ENCODE data around the gene ABCG5. TPM values are rescaled to one million over a fixed set of nuclear protein-coding genes. Genes with fewer than 3 reads are reported as not detected.

The ABCG5 gene
- total and polyA plus RNA-seq, 2 of the 4 experiments (the other 2 are of a cell fraction): not detected

DNA sequence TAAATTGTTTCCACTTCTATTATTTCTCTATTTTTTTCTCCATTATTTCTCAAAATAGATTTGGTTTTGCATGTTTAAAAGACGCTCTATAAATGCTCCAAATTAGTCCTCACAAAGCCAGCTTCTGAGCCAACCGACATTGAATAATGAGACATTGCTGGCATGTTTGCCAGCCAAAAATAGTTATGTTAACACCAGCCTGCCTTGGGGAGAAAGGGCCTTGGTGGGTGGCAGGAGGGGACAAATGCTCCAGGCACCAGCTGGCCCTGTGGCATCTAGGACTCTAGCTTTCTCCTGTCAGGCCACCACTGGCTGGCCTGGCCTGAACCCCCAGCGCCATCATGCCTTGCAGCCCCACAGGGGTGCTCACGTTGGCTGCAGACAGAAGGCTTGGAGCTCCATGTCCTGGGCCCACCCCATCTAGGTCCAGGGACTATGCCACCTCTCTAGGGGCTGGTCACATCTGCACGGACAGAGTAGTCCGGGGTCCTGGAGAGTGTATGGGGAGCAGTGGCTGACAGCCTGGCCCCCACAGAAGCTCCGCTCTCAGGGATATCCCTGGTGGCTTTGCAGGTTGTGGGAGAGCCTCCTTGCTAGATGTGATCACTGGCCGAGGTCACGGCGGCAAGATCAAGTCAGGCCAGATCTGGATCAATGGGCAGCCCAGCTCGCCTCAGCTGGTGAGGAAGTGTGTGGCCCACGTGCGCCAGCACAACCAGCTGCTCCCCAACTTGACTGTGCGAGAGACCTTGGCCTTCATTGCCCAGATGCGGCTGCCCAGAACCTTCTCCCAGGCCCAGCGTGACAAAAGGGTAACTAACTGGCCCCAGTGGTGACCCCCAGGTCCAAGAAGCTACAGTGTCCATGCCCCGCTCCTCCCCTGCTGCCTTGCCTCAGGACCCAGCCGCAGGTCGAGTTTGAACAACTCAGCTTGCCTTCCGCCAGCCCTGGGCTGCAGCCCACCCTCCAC is 12.7 kb upstream of the ABCG5 start:
- Histone ChIP-seq H3K36me3 (ENCODE audit: control insufficient read depth, insufficient read depth, low read length) (no peaks in the 10 kb centered on the region), H3K9me3 (ENCODE audit: control insufficient read depth, insufficient read depth, low read length) (no peaks in the 10 kb centered on the region), H4K8ac (ENCODE audit: low read depth in 2 of 2, low read length in 2 of 2) (no peak overlapping the region), H3K14ac (replicated peaks; ENCODE audit: low read depth, low read length) (no peak overlapping the region), H2AK5ac (ENCODE audit: low read depth, low read length) (no peak overlapping the region), H3K27me3 (ENCODE audit: control insufficient read depth, insufficient read depth, low read length) (peaks cover 39% of the 10 kb centered on the region), H2BK15ac (ENCODE audit: low read depth, low read length) (no peak overlapping the region), H3K18ac (ENCODE audit: low read depth, low read length) (no peak overlapping the region), H2AK9ac (replicated peaks; ENCODE audit: low read depth, low read length, poor library complexity) (no peak overlapping the region), H3K27ac (ENCODE audit: insufficient read depth, low read length) (no peak overlapping the region), H3K4me2 (ENCODE audit: low read depth, low read length) (no peak overlapping the region), H3K9ac (ENCODE audit: low read depth, low read length) (no peak overlapping the region), H3K4ac (ENCODE audit: low read depth, low read length) (no peak overlapping the region), H3K4me3 (ENCODE audit: insufficient read depth, low read depth, low read length) (no peak overlapping the region), H2BK5ac (ENCODE audit: low read depth, low read length, poor library complexity, severe bottlenecking) (no peak overlapping the region), H4K5ac (ENCODE audit: low read depth, low read length) (no peak overlapping the region), H3K9me1 (ENCODE audit: insufficient read depth, low read length) (no peaks in the 10 kb centered on the region), H3K56ac (ENCODE audit: extremely low read depth, insufficient read depth, low read length) (no peak overlapping the region), H3K4me1 (ENCODE audit: control insufficient read depth, insufficient read depth, low read length) (no peaks in the 10 kb centered on the region), H2AFZ (replicated peaks; ENCODE audit: low read length, poor library complexity) (no peak overlapping the region), H3K23ac (ENCODE audit: low read depth, low read length) (no peak overlapping the region), H2BK20ac (ENCODE audit: low read depth, low read length) (no peak overlapping the region), H4K91ac (ENCODE audit: insufficient read depth, low read depth, low read length) (no peak overlapping the region), H4K20me1 (ENCODE audit: insufficient read depth, low read length) (no peaks in the 10 kb centered on the region), H2BK120ac (ENCODE audit: low read depth, low read length) (no peak overlapping the region), H3K79me1 (ENCODE audit: low read depth in 1 of 2, low read length in 2 of 2) (no peaks in the 10 kb centered on the region)
- DNase-seq (no peak), ATAC-seq (ENCODE audit: low read depth) (no peak)
- CTCF ChIA-PET: no interaction called here
- WGBS, 2 experiments (ENCODE audit: extremely low coverage in 2 of 2, insufficient read length in 1 of 2): 75% methylated on average over 5 of the region's 20 CpGs; no CpG with 5 or more reads in 1 of the 2 experiments
- dilution Hi-C loops (cut with HindIII; ENCODE audit: low sequenced_read_pairs, unreplicated experiment): no loop called here
- BruUV-seq (replicated peaks): no TSS peak
- intact Hi-C loops (cut with micrococcal nuclease): no loop called here
- no peak for TF ChIP-seq MAFK (IDR thresholded peaks at IDR 0.05; ENCODE audit: low read depth, low read length)
- in situ Hi-C loops (cut with MboI; ENCODE audit: low sequenced_read_pairs): no loop called here
- POLR2A ChIA-PET (ENCODE audit: unreplicated experiment): no interaction called here

Measured in IMR-90 (cell line).